Measurements from ENCODE around the gene MRPL44.

Gene MRPL44

GRCh38 chr2:224009605-224010315, 52.5 kb downstream of the MRPL44 start:
- no peak for DNase-seq

GRCh38 chr2:224011837-224012236, 54.6 kb downstream of the MRPL44 start:
- no peak for DNase-seq

GRCh38 chr2:224014336-224014735, 57.1 kb downstream of the MRPL44 start:
- no peak for DNase-seq

GRCh38 chr2:224016963-224017362, 59.7 kb downstream of the MRPL44 start:
- no peak for DNase-seq

All from right hindlimb (tissue), 1 donor.